Measurements from ENCODE around the gene CNTD1.
"Not testable (repeated sequence)": the region's sequence is repeated elsewhere in the genome, so short reads cannot be mapped to it uniquely, and the experiment has no call there.

Gene CNTD1

GRCh38 chr17:42846594-42847280 lies 48.1 kb downstream of the CNTD1 start:
- no peak for DNase-seq

- DNase-seq: no peak
These were observed 49.4 kb downstream of the CNTD1 start for GRCh38 chr17:42848093-42848492.

- DNase-seq: no peak
These were observed 50.4 kb downstream of the CNTD1 start for GRCh38 chr17:42849031-42849430.

GRCh38 chr17:42849451-42850181 lies 51.0 kb downstream of the CNTD1 start:
- DNase-seq: no peak

GRCh38 chr17:42850954-42851353 lies 52.3 kb downstream of the CNTD1 start, which contains the start of gene AOC3:
Gene AOC3, plus strand, starts transcription at chr17:42851199. Its CDS starts 145 bp downstream, at chr17:42851344.
- no peak for DNase-seq

- not testable (repeated sequence) for DNase-seq
These were observed 52.9 kb downstream of the CNTD1 start for GRCh38 chr17:42851371-42852240.

GRCh38 chr17:42852351-42852750 lies 53.7 kb downstream of the CNTD1 start:
- DNase-seq: no peak

GRCh38 chr17:42853004-42853403 lies 54.3 kb downstream of the CNTD1 start:
- DNase-seq: no peak

- DNase-seq: no peak
These were observed 54.9 kb downstream of the CNTD1 start for GRCh38 chr17:42853597-42853967.

GRCh38 chr17:42853968-42854790 lies 55.5 kb downstream of the CNTD1 start:
- no peak for DNase-seq

GRCh38 chr17:42855048-42855596 lies 56.5 kb downstream of the CNTD1 start:
- DNase-seq: no peak

GRCh38 chr17:42856093-42856492 lies 57.4 kb downstream of the CNTD1 start:
- not testable (repeated sequence) for DNase-seq

- not testable (repeated sequence) for DNase-seq
These were observed 57.9 kb downstream of the CNTD1 start for GRCh38 chr17:42856516-42856915.

GRCh38 chr17:42857389-42857788 lies 58.7 kb downstream of the CNTD1 start:
- no peak for DNase-seq
